HG03571 (cell line): ENCODE data around the gene ENG.
A peak's percentile ranks its signal among the peaks of the same experiment; 100 is the strongest.

Experiments
- ATAC-seq: cut with Tn5 transposase; IDR thresholded peaks from one replicate; pipeline ENCODE4 v1.9.1; 2021; ENCODE audit not compliant: unreplicated experiment

Gene ENG

GRCh38 chr9:127816362-127816725, 38.1 kb downstream of the ENG start:
- no peak for ATAC-seq

GRCh38 chr9:127815512-127816361, 38.7 kb downstream of the ENG start:
- ATAC-seq, result no peak

GRCh38 chr9:127814619-127815511, 39.6 kb downstream of the ENG start:
- ATAC-seq, result no peak

GRCh38 chr9:127813686-127814226, 40.7 kb downstream of the ENG start:
- ATAC-seq, result no peak

- no peak for ATAC-seq
Observed at GRCh38 chr9:127812936-127813675, 41.4 kb downstream of the ENG start.

- ATAC-seq, result no peak
Observed at GRCh38 chr9:127812011-127812410, 42.4 kb downstream of the ENG start.

GRCh38 chr9:127810378-127811187, 43.9 kb downstream of the ENG start:
- no peak for ATAC-seq

GRCh38 chr9:127809540-127810377, 44.7 kb downstream of the ENG start:
- no peak for ATAC-seq

- ATAC-seq, result no peak
Observed at GRCh38 chr9:127809002-127809539, 45.4 kb downstream of the ENG start.

GRCh38 chr9:127808347-127809001, 46.0 kb downstream of the ENG start:
- no peak for ATAC-seq

GRCh38 chr9:127806871-127807270, 47.6 kb downstream of the ENG start:
- ATAC-seq, result no peak

- ATAC-seq, result no peak
Observed at GRCh38 chr9:127805620-127806019, 48.8 kb downstream of the ENG start.

GRCh38 chr9:127803507-127804352, 50.7 kb downstream of the ENG start:
- no peak for ATAC-seq

- ATAC-seq, result peak; percentile 62
Observed at GRCh38 chr9:127802576-127803443, 51.6 kb downstream of the ENG start, which contains the start of gene FPGS. Gene FPGS, plus strand, starts transcription at chr9:127802882. Its CDS starts 43 bp downstream, at chr9:127802925.

GRCh38 chr9:127801955-127802575, 52.4 kb downstream of the ENG start:
- ATAC-seq, result no peak

- ATAC-seq, result no peak
Observed at GRCh38 chr9:127796852-127797370, 57.5 kb downstream of the ENG start.
